SKM-1 treated with dmso at 0.1 percent for 144 hours (cell line): ENCODE data around the gene LARP1.
"Not testable (repeated sequence)": the region's sequence is repeated elsewhere in the genome, so short reads cannot be mapped to it uniquely, and the experiment has no call there.

Source experiments
- DNase-seq: peaks from one replicate; lab custom pipeline; 2025; ENCODE audit not compliant: unreplicated experiment; lab: John Stamatoyannopoulos, UW

LARP1 gene

GRCh38 chr5:154759868-154760267 lies 4.7 kb downstream of the LARP1 start:
- not testable (repeated sequence) for DNase-seq

- no peak for DNase-seq
These were observed 6.0 kb downstream of the LARP1 start for GRCh38 chr5:154761046-154761736.

DNA sequence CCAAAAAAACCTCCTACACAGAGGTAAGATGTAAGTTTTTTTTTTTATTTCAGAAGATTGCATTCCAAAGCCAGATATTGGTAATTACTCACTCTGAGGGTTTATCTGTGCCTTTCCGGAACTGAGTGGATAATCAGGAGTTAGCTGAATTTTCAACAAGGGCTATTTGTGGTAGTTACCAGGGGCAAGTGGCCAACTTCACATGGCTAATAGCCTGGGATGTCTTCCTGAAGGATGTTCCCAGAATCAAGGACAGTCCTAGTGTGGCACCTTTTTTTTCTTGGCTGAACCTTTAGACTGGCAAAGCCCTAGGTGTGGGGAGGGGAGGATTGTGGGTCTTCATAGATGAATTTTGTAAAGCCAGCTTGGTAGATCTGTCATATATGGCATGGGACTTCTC lies 7.1 kb downstream of the LARP1 start:
- DNase-seq, result no peak

- DNase-seq, result no peak
These were observed 7.5 kb downstream of the LARP1 start for GRCh38 chr5:154762700-154763099.

DNA sequence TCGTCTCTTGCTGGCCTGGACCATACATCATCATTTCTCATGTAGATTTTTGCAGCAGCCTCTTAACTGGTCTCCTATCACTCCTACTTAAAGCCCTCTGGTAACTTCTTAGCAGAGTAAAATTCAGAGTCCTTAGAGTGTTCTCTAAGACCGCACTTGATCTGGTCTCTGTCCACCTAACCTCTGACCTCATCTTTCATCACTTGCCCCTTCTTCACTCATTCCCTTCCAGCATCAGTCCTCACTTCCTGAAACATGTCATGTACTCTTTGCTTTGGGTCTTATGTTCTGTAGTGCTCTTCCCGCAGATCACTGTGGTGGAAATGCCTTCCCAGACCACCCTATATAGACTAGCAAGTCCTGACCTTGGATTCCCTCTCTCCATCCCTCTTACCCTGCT lies 9.8 kb downstream of the LARP1 start:
- DNase-seq, result no peak

GRCh38 chr5:154765396-154765925 lies 10.3 kb downstream of the LARP1 start:
- no peak for DNase-seq

DNA sequence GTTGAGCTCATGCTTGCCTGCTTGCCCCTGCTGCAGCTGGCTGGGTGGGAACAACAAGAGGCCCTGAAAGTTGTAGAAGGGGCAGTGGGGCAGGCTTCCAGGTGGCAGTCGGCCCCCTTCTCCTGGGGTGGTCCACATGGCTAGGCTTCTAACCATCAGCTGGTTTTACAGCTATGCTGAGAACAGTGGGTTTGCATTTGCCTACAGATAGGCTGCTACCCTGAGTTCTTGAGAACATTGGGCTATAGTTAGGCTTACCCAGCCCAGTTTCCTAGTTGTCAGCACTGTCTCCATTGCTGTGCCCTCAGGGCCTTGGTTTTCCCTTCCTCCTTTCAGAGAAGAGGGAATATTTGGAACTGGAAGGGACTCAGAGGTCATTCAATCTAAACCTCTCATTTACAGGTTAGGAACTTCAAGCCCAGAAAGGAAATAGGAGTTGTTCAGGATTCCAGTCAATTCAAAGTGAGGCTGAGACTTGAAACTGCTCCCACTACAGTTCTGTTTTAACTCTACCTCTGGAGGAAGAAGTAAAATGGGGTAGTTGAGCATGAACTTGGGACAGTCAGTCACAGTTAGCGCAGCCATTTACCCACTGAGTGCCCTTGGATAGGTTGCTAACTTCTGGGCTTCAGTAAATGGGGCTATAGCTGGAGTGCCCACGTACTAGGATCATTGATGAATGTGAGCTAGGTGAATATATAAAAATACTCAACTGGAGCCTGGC lies 11.5 kb downstream of the LARP1 start:
- DNase-seq, result no peak

GRCh38 chr5:154767576-154767975 lies 12.4 kb downstream of the LARP1 start:
- no peak for DNase-seq

DNA sequence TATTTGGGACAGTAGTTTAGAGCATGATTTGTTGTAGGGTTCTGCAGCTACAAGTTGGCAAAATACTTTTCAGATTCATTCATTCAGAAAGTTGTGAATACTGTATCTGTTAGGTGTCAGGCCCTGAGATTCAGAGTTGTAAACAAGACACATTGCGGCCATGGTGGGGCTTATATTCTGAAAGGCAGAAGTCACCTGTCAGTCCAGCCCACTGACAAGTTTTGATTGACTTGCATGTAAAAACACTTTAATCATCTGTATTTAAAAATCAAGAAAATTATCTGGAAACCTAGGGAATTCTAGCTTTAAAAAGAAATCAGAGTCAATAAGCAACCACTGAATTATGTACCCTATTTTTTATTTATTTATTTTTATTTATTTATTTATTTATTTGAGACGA lies 13.0 kb downstream of the LARP1 start:
- no peak for DNase-seq

GRCh38 chr5:154770111-154770510 lies 14.9 kb downstream of the LARP1 start:
- no peak for DNase-seq

- no peak for DNase-seq
These were observed 16.3 kb downstream of the LARP1 start for GRCh38 chr5:154771383-154771901.

- DNase-seq, result no peak
These were observed 18.1 kb downstream of the LARP1 start for GRCh38 chr5:154773326-154773725.

DNA sequence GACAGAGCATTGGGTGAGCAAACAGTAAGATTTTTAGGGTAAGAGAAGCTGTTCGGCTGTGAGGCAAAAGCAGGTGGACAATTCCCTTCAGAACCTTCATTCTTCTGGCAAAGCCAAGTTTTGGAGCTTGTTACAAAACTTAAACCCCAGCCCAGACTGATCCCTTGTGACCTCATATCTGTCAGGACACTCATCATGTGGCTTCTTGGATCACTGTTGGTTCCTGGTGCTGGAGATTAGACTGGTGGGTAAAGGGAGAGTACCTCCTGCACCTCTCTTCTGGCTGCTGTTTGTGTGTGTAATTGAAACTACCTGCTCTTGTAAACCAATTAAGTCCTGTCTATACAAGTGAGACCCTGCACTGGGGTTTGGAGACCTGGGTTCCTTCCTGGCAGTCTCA lies 21.0 kb downstream of the LARP1 start:
- no peak for DNase-seq

- DNase-seq, result no peak
These were observed 23.4 kb downstream of the LARP1 start for GRCh38 chr5:154778534-154778933.

DNA sequence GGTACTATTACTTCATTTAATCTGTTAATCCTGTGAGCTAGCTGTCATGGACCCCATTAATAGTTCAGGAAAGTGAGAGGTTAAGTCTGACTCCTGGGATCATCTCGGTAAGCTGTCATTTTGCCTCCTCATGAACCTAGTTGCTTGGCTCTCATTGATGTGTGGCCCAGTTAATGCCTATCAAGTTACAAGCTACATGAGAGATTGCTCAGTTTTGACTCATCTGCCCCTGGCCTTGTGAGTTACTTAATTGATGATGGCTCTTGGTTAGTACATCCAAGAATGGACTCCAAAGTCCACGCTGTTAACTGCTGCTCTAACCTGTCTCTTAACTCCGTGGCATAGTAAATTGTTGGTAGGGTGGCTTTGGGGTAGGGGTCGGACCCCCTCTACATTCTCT lies 23.9 kb downstream of the LARP1 start:
- no peak for DNase-seq

DNA sequence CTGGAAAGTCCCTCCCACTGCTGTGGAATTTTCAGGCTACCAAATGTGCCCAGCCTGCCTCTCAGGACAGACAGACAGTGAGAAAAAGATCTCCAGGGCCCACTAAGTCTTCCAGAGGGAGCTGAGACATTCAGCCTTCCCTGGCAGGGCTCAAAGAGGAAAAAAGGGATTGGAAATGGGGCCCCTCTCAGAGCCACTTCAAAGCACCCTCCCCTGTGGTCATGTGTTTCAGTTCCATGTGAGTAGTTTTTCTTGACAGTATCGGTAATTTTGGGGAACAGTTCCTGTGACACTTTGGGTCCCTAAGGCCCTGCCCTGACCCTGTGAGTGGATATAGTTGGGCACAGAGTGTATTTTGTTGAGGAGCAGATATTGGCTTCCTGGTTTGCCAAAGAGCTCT lies 25.0 kb downstream of the LARP1 start:
- DNase-seq, result no peak

DNA sequence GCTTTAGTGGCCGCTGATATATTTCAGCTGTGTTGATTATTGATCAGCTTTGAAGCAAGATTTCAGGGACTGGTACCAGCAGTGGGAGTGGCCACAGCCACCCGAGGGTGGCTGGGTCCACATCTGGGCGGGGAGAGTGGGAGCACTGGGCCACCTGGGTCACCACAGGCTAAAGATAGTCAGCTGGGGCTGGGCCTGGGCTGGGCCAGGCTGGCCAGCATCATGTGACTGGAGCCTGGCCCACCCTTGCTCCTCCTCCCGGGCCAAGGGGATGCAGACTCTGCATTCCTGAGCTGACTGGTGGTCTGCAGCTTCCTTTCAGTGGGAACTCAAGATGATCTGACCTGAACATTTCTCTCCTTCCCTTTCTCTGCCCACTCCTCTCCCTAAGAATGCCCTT lies 27.1 kb downstream of the LARP1 start:
- DNase-seq, result no peak

DNA sequence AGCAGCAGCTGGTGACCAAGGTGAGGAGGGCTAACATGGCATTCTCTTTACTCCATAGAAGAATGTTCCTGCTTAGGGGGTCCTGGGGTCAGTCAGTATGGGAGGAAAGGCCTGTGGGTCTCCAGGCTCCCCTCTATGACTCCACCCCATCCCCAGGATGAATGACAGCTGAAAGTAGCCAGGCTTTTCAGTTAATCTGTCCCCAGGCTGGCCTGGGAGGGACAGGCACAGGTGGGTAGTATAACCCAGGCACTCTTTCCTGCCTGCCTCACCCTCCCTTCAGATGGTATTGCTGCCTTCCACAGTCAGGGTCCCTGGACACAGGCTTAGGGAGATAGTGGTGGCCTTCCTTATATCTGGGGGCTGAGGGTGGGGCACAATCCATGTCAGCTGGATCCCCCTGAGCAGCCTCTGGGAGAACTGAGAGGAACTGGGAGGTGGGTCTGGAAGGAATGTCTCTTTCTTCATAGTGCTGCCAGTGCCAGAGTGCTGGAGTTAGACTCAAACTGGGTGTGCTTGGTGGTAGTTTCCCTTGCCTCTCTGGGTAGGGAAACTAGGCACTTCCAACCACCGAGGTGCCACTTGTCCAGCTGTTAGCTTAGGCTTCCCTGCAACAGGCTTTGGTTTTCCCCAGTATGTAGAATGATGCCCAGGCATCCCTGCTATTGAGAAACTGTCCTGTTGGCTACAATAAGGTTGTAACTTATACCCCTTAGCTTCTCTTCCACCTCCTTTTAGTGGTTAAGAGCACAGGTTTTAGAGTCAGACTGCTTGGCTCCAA lies 27.8 kb downstream of the LARP1 start:
- no peak for DNase-seq

GRCh38 chr5:154783774-154784460 lies 28.7 kb downstream of the LARP1 start:
- DNase-seq, result no peak

GRCh38 chr5:154784856-154785255 lies 29.7 kb downstream of the LARP1 start:
- no peak for DNase-seq

- DNase-seq, result no peak
These were observed 31.2 kb downstream of the LARP1 start for GRCh38 chr5:154786414-154786813.
